ENCODE results near the gene PRUNE2.
"Not testable (repeated sequence)": the region's sequence is repeated elsewhere in the genome, so short reads cannot be mapped to it uniquely, and the experiment has no call there.

Gene PRUNE2

GRCh38 chr9:76859860-76860259 is 46.1 kb downstream of the PRUNE2 start:
- no peak for DNase-seq (ENCODE audit: low spot score)

GRCh38 chr9:76858248-76858647 is 47.7 kb downstream of the PRUNE2 start:
- not testable (repeated sequence) for DNase-seq (ENCODE audit: low spot score)

- no peak for DNase-seq (ENCODE audit: low spot score)
Measured at GRCh38 chr9:76856016-76856415, 49.9 kb downstream of the PRUNE2 start.

GRCh38 chr9:76855015-76855414 is 50.9 kb downstream of the PRUNE2 start:
- no peak for DNase-seq (ENCODE audit: low spot score)

GRCh38 chr9:76852026-76852425 is 53.9 kb downstream of the PRUNE2 start:
- DNase-seq (ENCODE audit: low spot score): no peak

GRCh38 chr9:76846297-76846696 is 59.6 kb downstream of the PRUNE2 start:
- DNase-seq (ENCODE audit: low spot score): no peak

- DNase-seq (ENCODE audit: low spot score): no peak
Measured at GRCh38 chr9:76845254-76845653, 60.7 kb downstream of the PRUNE2 start.

GRCh38 chr9:76835571-76836283 is 70.2 kb downstream of the PRUNE2 start:
- peak; percentile 5 for DNase-seq (ENCODE audit: low spot score)

GRCh38 chr9:76828447-76828846 is 77.5 kb downstream of the PRUNE2 start:
- no peak for DNase-seq (ENCODE audit: low spot score)

- DNase-seq (ENCODE audit: low spot score): no peak
Measured at GRCh38 chr9:76827296-76828080, 78.4 kb downstream of the PRUNE2 start.

- no peak for DNase-seq (ENCODE audit: low spot score)
Measured at GRCh38 chr9:76820431-76820830, 85.5 kb downstream of the PRUNE2 start.

GRCh38 chr9:76818271-76818670 is 87.6 kb downstream of the PRUNE2 start:
- DNase-seq (ENCODE audit: low spot score): no peak

GRCh38 chr9:76817489-76817888 is 88.4 kb downstream of the PRUNE2 start:
- no peak for DNase-seq (ENCODE audit: low spot score)

- no peak for DNase-seq (ENCODE audit: low spot score)
Measured at GRCh38 chr9:76812591-76812990, 93.3 kb downstream of the PRUNE2 start.

GRCh38 chr9:76810377-76810957 is 95.4 kb downstream of the PRUNE2 start:
- DNase-seq (ENCODE audit: low spot score): peak; percentile 73

GRCh38 chr9:76808636-76809035 is 97.3 kb downstream of the PRUNE2 start:
- DNase-seq (ENCODE audit: low spot score): no peak

- no peak for DNase-seq (ENCODE audit: low spot score)
Measured at GRCh38 chr9:76803762-76804161, 102.2 kb downstream of the PRUNE2 start.

GRCh38 chr9:76803083-76803482 is 102.8 kb downstream of the PRUNE2 start:
- DNase-seq (ENCODE audit: low spot score): no peak

- no peak for DNase-seq (ENCODE audit: low spot score)
Measured at GRCh38 chr9:76800901-76801300, 105.0 kb downstream of the PRUNE2 start.

GRCh38 chr9:76799473-76799872 is 106.4 kb downstream of the PRUNE2 start:
- no peak for DNase-seq (ENCODE audit: low spot score)

GRCh38 chr9:76798527-76798926 is 107.4 kb downstream of the PRUNE2 start:
- DNase-seq (ENCODE audit: low spot score): no peak

- DNase-seq (ENCODE audit: low spot score): no peak
Measured at GRCh38 chr9:76796296-76796695, 109.6 kb downstream of the PRUNE2 start.

GRCh38 chr9:76793784-76794431 is 112.0 kb downstream of the PRUNE2 start:
- no peak for DNase-seq (ENCODE audit: low spot score)

Measured in cerebellar cortex (tissue), 1 donor.